Measurements from ENCODE around the gene LCN10. TPM values are rescaled to one million over a fixed set of nuclear protein-coding genes. Genes with fewer than 3 reads are reported as not detected.

Gene LCN10
- total RNA-seq, 2 experiments from 2014 or later = not detected

DNA sequence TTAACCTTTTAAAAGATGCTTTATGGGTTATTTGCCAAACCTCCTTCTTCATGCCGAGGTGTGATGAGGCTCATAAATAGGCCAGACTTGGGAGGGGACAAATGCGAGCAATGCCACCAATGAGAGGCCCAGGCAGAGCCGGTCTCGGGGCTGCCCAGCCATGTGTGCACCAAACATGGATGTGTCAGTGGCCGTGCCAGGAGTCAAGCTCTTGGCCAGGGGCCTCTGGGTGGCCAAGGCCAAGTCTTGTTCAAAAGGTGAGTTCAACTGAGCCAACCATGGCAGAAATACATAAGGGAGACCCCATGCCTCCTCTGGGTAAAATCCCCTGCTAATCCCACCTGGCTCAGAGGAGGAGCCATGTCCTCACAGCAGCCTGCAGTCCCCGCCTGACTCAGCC, 32.5 kb upstream of the LCN10 start:
- no peak for TF ChIP-seq EZH2phosphoT487 (IDR thresholded peaks at IDR 0.05; ENCODE audit: borderline replicate concordance, low read depth, low read length)
- TF ChIP-seq, protein P1, sequence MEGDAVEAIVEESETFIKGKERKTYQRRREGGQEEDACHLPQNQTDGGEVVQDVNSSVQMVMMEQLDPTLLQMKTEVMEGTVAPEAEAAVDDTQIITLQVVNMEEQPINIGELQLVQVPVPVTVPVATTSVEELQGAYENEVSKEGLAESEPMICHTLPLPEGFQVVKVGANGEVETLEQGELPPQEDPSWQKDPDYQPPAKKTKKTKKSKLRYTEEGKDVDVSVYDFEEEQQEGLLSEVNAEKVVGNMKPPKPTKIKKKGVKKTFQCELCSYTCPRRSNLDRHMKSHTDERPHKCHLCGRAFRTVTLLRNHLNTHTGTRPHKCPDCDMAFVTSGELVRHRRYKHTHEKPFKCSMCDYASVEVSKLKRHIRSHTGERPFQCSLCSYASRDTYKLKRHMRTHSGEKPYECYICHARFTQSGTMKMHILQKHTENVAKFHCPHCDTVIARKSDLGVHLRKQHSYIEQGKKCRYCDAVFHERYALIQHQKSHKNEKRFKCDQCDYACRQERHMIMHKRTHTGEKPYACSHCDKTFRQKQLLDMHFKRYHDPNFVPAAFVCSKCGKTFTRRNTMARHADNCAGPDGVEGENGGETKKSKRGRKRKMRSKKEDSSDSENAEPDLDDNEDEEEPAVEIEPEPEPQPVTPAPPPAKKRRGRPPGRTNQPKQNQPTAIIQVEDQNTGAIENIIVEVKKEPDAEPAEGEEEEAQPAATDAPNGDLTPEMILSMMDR (conservative IDR thresholded peaks at IDR 0.05; ENCODE audit: low read length) = no peak
- H3K27ac ChIP-seq (ENCODE audit: low read depth, low read length, poor library complexity, severe bottlenecking) = no peak overlapping the region
- H3K4me2 ChIP-seq (ENCODE audit: low read length) = no peak overlapping the region
- ChIA-PET CTCF (ENCODE audit: unreplicated experiment) (no interaction called here), POLR2A (no interaction called here)
- H3K36me3 ChIP-seq (ENCODE audit: insufficient read depth, low read length) = no peaks in the 10 kb centered on the region
- H3K79me2 ChIP-seq (ENCODE audit: insufficient read depth, low read depth, low read length) = no peaks in the 10 kb centered on the region
- DNase-seq (ENCODE audit: low spot score) = no peak
- H2AFZ ChIP-seq (ENCODE audit: low read length) = no peak overlapping the region
- no peaks in the 10 kb centered on the region for H3K9me2 ChIP-seq (ENCODE audit: insufficient read depth, low read length)
- no peak overlapping the region for H3K4me3 ChIP-seq (ENCODE audit: low read depth, low read length, poor library complexity, severe bottlenecking)
- intact Hi-C loops (cut with micrococcal nuclease; ENCODE audit: unreplicated experiment) = no loop called here
- H3K9me3 ChIP-seq (ENCODE audit: low read length) = peaks cover 17% of the 10 kb centered on the region; the same call in 1 of the 2 replicates
- H3K4me1 ChIP-seq (ENCODE audit: insufficient read depth, low read length, poor library complexity, severe bottlenecking) = peaks cover 4% of the 10 kb centered on the region
- no TSS peak for BruUV-seq (replicated peaks)
- H4K20me1 ChIP-seq (ENCODE audit: insufficient read depth, low read length) = no peaks in the 10 kb centered on the region

DNA sequence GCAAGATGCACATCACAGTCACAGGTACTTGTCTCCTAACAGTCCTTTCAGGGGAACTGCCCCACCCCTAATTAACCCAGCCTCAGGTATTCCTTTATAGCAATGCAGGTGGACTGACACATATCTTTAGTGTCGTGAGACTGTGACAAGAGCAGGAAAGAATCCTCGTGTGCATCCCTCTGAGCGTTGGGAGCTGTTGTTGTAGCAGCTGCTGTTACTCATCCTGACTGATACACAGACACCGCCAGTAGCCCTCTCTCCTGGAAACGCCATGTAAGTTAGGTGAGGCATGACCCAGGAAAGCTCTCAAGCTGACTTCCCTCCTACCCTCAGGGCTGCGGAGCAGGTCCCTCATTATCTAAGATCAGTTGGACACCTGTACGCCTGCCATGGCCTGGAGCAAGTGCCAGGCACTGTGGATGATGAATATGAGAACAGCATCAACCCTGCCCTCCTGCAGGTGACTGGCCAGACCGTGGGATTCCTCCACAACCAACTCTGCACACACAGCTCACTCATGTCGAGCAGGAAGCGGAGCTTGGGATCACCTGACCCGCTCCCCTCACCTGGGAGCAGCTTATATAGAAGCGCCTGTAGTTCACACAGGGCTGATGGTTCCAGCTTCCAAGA, 31.8 kb upstream of the LCN10 start:
- Histone ChIP-seq H3K27ac (ENCODE audit: low read depth, low read length, poor library complexity, severe bottlenecking) (no peak overlapping the region), H3K9me3 (ENCODE audit: low read length) (peaks cover 17% of the 10 kb centered on the region; the same call in 1 of the 2 replicates), H3K9me2 (ENCODE audit: insufficient read depth, low read length) (no peaks in the 10 kb centered on the region), H3K4me1 (ENCODE audit: insufficient read depth, low read length, poor library complexity, severe bottlenecking) (peaks cover 4% of the 10 kb centered on the region), H3K4me2 (ENCODE audit: low read length) (no peak overlapping the region), H3K36me3 (ENCODE audit: insufficient read depth, low read length) (no peaks in the 10 kb centered on the region), H3K4me3 (ENCODE audit: low read depth, low read length, poor library complexity, severe bottlenecking) (no peak overlapping the region), H3K79me2 (ENCODE audit: insufficient read depth, low read depth, low read length) (no peaks in the 10 kb centered on the region), H2AFZ (ENCODE audit: low read length) (peak overlapping the region; percentile 98; the same call in 1 of the 2 replicates), H4K20me1 (ENCODE audit: insufficient read depth, low read length) (no peaks in the 10 kb centered on the region)
- no peak for DNase-seq (ENCODE audit: low spot score)
- ChIA-PET CTCF (ENCODE audit: unreplicated experiment) (no interaction called here), POLR2A (no interaction called here)
- intact Hi-C loops (cut with micrococcal nuclease; ENCODE audit: unreplicated experiment) = no loop called here
- no TSS peak for BruUV-seq (replicated peaks)
- TF ChIP-seq, protein P1 (conservative IDR thresholded peaks at IDR 0.05; ENCODE audit: low read length) = no peak
- TF ChIP-seq EZH2phosphoT487 (IDR thresholded peaks at IDR 0.05; ENCODE audit: borderline replicate concordance, low read depth, low read length) = no peak

DNA sequence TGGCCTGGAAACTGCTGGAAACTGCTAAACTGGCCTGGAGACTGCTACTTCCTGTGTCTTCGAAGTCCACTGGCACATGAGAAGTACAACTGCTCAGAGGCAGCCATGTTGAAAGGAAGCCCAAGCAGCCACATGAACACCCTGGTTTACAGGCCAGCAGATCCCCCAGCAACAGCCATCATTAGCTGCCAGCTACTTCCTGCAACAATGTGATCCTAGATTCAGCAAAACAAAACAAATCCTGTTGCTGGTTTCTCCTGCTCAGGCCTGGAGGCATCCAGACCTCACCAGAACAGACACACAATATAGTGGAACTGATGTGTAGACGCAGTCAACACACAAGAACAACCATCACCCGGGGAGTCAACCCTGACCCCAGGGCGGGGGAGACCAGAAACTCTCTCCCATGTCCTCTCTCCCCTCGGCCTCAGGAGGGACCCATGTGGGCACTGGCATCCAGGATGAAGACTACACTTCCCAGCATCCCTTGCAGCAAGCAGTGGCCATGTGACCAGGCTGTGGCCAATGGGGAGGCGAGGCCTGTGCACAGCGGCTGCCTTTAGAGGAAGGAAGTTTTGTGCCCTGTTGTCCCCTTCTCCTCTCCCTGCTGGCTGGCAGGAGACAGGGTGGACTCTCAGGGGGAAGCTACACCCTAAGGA, 30.8 kb upstream of the LCN10 start:
- Histone ChIP-seq H2AFZ (ENCODE audit: low read length) (peak overlapping the region; percentile 98), H3K9me2 (ENCODE audit: insufficient read depth, low read length) (no peaks in the 10 kb centered on the region), H3K4me1 (ENCODE audit: insufficient read depth, low read length, poor library complexity, severe bottlenecking) (peaks cover 4% of the 10 kb centered on the region), H3K9me3 (ENCODE audit: low read length) (peaks cover 17% of the 10 kb centered on the region; the same call in 1 of the 2 replicates), H3K27ac (ENCODE audit: low read depth, low read length, poor library complexity, severe bottlenecking) (no peak overlapping the region), H3K4me2 (ENCODE audit: low read length) (peak overlapping the region; percentile 21; the same call in 1 of the 2 replicates), H3K4me3 (ENCODE audit: low read depth, low read length, poor library complexity, severe bottlenecking) (peak overlapping the region; percentile 14), H3K79me2 (ENCODE audit: insufficient read depth, low read depth, low read length) (no peaks in the 10 kb centered on the region), H4K20me1 (ENCODE audit: insufficient read depth, low read length) (no peaks in the 10 kb centered on the region), H3K36me3 (ENCODE audit: insufficient read depth, low read length) (no peaks in the 10 kb centered on the region)
- peak; percentile 83 for DNase-seq (ENCODE audit: low spot score)
- intact Hi-C loops (cut with micrococcal nuclease; ENCODE audit: unreplicated experiment) = no loop called here
- ChIA-PET POLR2A (no interaction called here), CTCF (ENCODE audit: unreplicated experiment) (no interaction called here)
- no TSS peak for BruUV-seq (replicated peaks)
- TF ChIP-seq, protein P1 (conservative IDR thresholded peaks at IDR 0.05; ENCODE audit: low read length) = no peak
- no peak for TF ChIP-seq EZH2phosphoT487 (IDR thresholded peaks at IDR 0.05; ENCODE audit: borderline replicate concordance, low read depth, low read length)
